GM19328 (cell line): ENCODE measurements around the gene CRKL.
"Not testable (repeated sequence)": the region's sequence is repeated elsewhere in the genome, so short reads cannot be mapped to it uniquely, and the experiment has no call there.

ENCODE experiments used
- ATAC-seq: cut with Tn5 transposase; IDR thresholded peaks from one replicate; pipeline ENCODE4 v1.9.1; 2021; ENCODE audit warnings: mild to moderate bottlenecking, moderate library complexity; ENCODE audit not compliant: unreplicated experiment

Gene CRKL

GRCh38 chr22:20965888-20966855, 49.0 kb downstream of the CRKL start:
- ATAC-seq: no peak

DNA sequence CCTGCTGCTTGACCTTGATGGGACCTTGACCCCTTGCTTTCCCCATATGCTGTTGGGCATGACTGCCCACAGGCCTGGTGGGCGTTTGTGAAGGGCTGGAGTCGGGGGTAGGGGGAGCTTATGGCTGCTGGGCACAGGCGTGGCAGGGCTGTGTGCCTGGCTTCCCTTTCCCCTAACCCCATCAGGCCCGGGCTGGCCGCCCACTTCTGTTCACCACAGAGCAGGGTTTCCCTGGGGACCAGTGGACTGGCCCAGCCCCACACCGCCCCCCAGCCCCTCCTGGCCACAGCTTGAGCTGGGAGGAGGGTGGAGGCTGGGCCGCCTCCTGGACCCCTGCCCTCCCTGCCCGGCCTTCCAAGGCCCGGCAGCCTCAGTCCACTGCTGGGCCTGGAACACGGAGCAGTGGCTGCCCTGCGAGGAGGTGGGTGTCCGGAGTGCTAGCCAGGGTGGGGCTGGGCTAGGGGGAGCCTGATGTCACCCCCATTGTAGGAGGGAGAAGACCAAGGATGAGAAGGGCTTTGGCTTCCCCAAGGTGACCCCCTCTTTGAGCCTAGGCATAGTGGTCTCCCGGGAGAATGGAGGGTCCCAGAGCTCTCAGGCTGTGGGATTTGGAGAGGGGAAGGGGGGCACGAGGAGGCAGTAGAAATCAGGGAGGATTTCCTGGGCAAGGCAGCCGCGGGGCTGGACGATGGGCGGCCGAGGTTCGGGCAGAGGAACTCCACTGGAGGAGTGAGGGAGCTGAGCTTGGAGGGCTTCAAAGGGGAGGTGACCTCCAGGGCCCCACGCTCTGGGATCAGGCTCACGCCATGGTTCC, 49.9 kb downstream of the CRKL start, which contains the start of gene AIFM3:
Gene AIFM3 (plus strand): TSS at position 373 of the 814 bp plus-strand sequence. CDS start 690 bp downstream, outside the sequence.
- ATAC-seq: no peak

- ATAC-seq: no peak
These were observed 50.5 kb downstream of the CRKL start for GRCh38 chr22:20967697-20968211.

GRCh38 chr22:20968281-20968977, 51.2 kb downstream of the CRKL start:
- no peak for ATAC-seq

GRCh38 chr22:20970939-20971657, 53.9 kb downstream of the CRKL start:
- no peak for ATAC-seq

- not testable (repeated sequence) for ATAC-seq
These were observed 54.9 kb downstream of the CRKL start for GRCh38 chr22:20972014-20972694.

GRCh38 chr22:20972933-20973577, 55.8 kb downstream of the CRKL start:
- no peak for ATAC-seq

GRCh38 chr22:20973634-20974286, 56.6 kb downstream of the CRKL start:
- ATAC-seq: no peak

GRCh38 chr22:20974336-20974955, 57.2 kb downstream of the CRKL start:
- ATAC-seq: no peak

DNA sequence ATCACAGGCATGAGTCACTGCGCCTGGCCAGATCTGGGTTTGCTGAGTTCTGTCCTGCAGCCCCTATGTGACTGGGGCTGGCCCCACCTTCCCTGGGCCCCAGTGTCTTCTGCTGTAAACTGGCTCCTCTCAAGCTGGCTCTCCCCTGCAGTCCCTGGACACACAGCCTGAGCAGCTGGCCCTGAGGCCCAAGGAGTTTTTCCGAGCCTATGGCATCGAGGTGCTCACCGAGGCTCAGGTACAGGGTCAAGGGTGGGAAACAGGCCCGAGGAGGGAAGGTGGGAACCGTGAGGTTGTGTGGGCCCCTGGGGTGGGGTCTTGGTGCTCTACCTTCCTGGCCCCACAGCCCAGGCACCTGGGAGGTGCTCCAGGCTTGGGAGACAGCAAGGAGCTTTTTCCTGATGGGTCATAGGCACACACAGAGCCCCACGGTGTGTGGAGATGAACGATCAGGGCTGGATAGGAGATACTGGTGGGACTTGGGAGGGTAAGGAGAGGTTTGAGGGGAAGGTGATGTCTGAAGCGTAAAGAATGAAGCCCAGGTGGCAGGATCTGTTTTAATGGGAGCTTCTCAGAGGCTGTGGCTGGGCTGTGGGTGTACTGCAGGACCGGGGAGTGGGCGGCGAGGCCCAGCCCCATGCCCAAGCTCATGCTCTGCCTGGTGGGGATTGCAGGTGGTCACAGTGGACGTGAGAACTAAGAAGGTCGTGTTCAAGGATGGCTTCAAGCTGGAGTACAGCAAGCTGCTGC, 58.5 kb downstream of the CRKL start:
- no peak for ATAC-seq

DNA sequence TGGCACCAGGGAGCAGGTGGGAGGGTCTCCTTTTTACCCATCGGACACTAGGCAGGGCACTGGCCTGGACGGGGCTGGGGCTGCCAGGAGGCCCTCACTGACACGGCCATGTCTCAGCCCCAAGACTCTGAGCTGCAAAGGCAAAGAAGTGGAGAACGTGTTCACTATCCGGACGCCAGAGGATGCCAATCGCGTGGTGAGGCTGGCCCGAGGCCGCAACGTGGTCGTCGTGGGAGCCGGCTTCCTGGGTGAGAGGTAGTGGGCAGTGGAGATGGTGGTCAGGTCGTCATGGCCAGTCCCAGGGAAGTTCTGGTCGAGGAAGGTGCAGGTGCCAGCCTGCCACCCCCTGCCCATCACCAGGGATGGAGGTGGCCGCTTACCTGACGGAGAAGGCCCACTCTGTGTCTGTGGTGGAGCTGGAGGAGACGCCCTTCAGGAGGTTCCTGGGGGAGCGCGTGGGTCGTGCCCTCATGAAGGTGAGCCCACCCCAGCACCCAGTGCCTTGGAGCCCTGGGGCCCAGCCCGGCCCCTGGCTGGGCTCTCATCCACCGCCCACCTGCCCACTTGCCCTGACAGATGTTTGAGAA, 59.2 kb downstream of the CRKL start:
- no peak for ATAC-seq

GRCh38 chr22:20977019-20977418, 59.8 kb downstream of the CRKL start:
- ATAC-seq: no peak

DNA sequence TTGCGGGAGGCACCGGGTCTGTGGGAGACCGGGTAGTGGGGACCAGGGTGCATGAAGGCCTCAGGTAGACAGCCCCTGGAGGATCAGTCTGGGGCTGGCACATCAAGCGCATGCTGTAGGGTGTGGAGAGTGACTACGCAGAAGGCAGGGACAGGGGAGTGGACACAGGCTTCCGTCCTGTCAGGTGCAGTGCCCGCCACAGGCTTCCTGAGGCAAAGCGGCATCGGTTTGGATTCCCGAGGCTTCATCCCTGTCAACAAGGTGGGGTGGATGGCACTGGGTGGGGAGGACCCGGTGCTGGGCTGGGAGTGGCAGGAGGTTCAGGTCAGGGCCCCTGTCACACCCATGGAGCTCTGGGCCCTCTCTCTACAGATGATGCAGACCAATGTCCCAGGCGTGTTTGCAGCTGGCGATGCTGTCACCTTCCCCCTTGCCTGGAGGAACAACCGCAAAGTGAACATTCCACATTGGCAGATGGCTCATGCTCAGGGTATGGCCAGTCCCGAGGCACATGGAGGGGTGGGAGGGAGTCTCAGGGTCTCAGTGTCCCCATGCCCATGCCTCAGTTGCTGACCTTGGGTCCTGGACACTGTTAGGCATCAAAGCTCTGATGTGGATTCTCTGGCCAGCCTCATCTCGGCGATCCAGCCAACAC, 60.4 kb downstream of the CRKL start:
- no peak for ATAC-seq

DNA sequence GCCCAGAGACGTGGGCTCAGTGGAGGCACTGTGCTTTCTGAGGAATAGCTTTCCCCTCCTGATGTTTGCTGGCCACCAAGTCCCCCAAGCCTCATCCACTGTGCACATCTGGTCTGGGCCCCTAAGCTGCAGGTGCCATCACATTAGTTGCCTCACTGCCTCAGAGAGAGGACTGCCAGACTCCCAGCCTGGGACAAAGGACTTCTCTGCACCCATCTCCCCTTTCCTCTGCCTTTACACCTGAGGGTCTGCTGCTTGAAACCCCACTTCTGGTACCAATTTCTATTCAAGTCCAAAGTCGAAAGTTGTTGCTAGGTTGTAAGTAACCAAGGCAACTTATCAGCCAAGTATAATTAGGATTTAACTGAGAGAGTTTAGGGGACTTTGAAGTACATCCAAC, 61.2 kb downstream of the CRKL start:
- no peak for ATAC-seq

DNA sequence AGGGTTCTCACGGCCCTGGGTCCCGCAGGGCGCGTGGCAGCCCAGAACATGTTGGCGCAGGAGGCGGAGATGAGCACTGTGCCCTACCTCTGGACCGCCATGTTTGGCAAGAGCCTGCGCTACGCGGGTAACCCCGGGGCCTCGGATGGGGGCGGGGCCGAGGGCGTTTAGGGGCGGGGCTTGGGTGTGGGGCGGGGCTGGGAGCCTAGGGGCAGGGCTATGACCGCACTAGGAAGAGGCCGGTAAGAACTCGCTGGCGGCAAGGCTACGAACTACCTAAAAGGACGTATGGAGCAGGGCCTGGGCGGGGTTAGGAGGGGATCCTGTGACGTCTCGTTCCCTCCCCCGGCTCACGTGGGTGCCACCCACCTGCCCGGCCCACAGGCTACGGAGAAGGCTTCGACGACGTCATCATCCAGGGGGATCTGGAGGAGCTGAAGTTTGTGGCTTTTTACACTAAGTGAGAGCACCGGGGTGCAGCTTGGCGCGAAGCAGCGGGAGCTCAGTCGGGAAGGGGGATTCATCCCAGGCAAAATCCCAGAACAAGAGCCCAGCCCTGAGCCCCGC, 62.1 kb downstream of the CRKL start:
- ATAC-seq: no peak

DNA sequence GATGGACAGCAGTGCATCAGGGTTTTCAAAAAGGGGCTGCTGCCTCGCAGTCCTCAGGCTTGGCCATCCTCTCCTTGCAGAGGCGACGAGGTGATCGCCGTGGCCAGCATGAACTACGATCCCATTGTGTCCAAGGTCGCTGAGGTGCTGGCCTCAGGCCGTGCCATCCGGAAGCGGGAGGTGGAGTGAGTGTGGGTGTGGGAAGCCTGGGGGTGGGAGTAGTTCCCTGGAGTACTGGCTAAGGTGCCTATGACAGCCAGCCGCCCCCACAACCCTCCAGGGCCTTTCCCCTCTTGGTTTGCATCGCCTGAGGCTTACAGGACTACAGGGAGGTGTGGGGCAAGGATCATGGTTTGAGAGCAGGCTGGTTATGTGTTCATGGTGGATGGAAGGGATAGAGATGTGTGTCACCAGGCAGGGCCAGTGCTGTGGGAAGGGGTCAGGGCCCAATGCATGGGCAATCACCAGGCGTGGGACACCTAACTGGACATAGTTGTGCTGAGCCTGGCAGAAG, 62.8 kb downstream of the CRKL start:
- no peak for ATAC-seq
